HG03175 (cell line): ENCODE results near the gene TIMP3.

Experiments
- ATAC-seq: cut with Tn5 transposase; IDR thresholded peaks from one replicate; pipeline ENCODE4 v1.9.1; 2021; ENCODE audit warnings: mild to moderate bottlenecking, moderate library complexity; ENCODE audit not compliant: unreplicated experiment

TIMP3 gene

GRCh38 chr22:32785321-32786026 lies 16.0 kb upstream of the TIMP3 start:
- no peak for ATAC-seq

GRCh38 chr22:32786027-32786418 lies 15.5 kb upstream of the TIMP3 start:
- ATAC-seq = no peak

DNA sequence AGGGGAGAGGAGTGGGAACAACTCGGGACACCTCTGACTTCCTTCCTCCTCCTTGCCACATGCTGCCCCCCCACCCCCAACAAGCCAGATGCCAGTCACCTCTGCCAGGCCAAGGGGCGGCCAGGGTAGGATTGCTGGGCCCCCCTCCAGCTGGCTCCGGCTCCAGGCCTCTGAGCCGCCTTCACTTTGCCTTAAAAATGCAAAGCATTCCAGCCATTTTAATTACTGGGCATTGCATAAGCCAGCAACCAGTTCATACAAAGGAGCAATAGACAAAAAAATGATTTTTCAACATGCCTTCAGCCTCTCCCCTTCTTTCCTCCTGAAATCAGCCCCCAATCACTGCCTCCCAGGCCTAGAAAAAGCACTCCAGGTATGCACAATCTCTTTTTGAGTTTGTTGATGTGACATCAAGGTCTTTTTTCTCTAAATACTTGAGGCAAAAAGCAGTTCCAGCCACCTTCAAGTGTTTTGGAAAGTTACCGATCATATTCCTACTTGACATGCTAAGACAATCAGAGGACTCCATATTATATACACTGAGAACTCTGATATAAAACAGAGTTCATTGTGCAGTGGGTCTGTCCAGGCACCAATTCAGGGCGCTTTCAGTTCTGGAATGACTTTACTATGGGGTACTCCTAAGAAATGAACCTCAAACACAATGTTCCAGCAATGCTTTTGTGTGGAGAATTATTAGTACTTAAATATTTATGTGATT lies 12.4 kb upstream of the TIMP3 start:
- no peak for ATAC-seq

GRCh38 chr22:32789797-32790620 lies 11.5 kb upstream of the TIMP3 start:
- ATAC-seq = no peak

DNA sequence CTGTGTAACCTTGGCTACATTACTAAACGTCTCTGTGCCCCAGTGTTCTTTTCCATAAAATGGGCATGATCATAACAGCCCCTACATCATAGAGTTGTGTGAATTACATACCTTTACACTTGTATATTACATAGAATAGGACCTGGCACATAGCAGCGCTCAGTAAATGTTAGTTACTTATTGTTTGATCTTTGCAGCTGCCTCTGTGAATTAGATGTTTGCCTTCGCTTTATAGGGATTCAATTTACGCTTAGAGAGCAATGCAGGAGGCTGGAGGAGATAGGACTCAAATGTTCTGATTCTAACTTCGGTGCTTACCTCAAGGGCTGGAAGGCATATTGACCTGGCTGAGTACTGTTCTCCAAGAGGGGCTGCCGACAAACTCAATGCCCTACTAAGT lies 10.4 kb upstream of the TIMP3 start:
- no peak for ATAC-seq

- no peak for ATAC-seq
Observed at GRCh38 chr22:32791485-32791884, 10.0 kb upstream of the TIMP3 start.

DNA sequence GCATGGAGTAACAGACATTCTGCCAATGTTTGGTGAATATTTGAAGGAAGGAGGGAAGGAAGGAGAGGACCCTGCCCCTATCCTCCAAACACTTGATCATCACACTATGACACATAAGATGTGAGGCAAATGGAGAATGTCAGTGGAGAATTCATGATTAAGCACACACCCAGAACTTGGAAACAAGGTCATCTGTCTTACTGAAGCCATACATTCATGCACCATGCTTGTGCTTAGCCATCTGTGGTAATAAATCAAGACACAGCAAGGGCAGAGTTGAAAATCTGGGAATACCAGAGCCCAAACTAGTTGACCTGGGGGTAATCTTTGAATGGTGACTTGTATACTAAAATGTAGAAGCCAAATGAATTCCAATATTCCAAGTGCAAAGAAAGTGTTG lies 7.9 kb upstream of the TIMP3 start:
- no peak for ATAC-seq

DNA sequence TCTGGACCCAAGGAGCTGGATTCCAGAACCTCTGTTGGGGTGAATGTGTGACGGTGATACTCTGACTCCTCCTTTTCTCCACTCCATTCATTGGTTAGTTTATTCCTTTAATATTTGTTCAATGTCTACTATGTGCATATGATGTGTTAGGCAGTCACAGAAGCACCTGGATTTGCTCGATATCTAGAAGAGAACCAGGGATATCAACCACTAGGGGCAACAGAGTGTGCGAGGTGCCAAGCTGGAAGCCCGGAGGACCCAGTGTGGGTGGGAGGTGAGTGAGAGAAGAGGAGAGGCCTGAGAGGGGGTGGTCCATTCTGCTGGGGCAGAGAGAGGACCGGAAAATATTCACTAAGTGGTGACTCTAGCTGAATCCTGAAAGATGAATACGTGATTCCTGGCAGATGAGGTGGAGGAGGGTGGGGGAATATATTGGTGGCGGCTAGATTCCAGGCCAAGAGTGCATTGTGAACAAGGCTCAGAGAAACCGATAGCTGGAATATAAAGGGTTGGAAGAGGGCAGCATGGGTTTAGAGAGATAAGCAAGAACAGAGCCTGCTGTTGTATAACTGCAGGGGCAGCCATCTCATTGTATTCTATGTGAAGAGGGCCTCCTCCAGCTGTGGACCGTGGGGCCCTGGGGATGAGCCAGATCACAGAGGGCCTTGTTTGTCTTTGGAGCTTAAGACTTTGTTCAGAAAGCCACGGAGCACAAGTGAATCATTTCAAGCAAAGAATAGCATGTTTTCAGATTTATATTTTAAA lies 6.9 kb upstream of the TIMP3 start:
- no peak for ATAC-seq

GRCh38 chr22:32795214-32795596 lies 6.3 kb upstream of the TIMP3 start:
- no peak for ATAC-seq

GRCh38 chr22:32796865-32797573 lies 4.5 kb upstream of the TIMP3 start:
- ATAC-seq = no peak

GRCh38 chr22:32799496-32799895 lies 2.0 kb upstream of the TIMP3 start:
- ATAC-seq = no peak

GRCh38 chr22:32800158-32800882 lies 1.2 kb upstream of the TIMP3 start:
- ATAC-seq = no peak

DNA sequence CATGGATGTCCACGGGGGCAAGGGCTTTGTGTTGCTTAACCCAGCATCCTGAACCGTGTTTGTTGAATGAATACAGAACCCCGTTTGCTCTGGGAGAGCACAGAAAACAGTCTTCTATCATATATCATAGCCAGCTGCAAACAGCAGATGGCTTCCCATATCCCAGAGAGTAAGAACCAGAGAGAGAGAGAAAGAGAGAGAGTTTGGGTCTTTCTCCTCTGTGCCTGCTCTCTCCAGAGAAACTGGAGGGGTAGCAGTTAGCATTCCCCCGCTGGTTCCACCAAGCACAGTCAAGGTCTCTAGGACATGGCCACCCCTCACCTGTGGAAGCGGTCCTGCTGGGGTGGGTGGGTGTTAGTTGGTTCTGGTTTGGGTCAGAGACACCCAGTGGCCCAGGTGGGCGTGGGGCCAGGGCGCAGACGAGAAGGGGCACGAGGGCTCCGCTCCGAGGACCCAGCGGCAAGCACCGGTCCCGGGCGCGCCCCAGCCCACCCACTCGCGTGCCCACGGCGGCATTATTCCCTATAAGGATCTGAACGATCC lies 440 bp upstream of the TIMP3 start:
- ATAC-seq = no peak

DNA sequence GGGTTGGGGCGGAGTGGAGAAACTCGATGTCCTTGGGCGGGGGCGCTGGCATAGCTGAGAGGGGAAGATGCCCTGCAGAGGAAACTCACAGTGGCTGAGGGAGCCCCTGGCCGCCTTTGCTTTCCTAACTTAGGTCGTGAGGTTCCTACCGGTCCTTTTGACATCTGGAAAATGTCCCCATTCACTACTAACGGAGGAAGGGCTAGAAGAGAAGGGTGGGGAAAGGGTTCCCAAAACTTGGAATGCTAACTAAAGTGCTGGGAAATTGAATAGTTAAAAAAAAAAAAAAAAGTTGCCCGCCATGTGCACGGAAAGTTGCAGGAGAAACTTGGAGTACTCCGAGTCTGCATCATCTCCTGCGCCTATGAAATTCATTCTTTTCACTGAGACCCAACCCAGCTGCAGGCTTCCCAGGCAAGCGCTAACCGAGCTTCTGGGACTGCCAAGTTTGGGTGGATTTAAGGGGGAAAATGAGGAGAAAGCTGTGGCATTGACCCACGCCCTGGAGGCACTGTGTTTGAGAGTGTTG lies 796 bp downstream of the TIMP3 start:
- no peak for ATAC-seq

GRCh38 chr22:32803020-32803737 lies 1.7 kb downstream of the TIMP3 start:
- no peak for ATAC-seq

DNA sequence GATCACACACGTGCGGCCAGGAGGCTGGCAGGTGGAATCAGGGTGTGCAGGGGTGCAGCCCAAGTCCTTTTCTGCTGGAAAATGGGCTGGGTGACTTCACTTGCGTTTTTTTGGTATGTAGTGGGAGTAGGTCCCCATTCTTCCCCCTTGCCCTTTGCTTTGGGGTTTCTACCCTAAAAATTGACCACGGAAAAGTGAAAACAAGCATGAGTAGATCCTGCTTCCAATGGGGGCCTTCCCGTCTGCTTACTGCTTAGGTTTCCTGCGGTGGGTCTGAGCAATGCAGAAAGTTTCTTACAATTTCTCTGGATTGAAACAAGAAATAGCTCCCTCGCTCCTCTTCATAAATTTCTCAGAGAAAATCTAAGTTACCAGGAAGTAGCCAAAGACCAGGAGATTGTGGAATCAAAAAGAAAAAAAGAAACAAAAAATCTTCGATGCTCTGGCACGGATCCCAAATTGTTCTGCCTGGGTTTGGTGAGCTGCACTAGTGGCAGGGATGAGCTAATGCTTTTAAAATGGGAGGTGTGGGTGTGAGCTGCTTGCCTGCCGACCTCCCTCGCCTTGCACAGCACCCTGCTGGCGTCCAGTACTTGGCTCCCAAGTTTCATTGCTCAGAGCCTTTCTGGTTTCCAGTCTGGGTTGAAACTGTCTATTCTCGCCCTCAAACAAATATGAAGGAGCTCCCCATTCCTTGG lies 2.4 kb downstream of the TIMP3 start:
- no peak for ATAC-seq

DNA sequence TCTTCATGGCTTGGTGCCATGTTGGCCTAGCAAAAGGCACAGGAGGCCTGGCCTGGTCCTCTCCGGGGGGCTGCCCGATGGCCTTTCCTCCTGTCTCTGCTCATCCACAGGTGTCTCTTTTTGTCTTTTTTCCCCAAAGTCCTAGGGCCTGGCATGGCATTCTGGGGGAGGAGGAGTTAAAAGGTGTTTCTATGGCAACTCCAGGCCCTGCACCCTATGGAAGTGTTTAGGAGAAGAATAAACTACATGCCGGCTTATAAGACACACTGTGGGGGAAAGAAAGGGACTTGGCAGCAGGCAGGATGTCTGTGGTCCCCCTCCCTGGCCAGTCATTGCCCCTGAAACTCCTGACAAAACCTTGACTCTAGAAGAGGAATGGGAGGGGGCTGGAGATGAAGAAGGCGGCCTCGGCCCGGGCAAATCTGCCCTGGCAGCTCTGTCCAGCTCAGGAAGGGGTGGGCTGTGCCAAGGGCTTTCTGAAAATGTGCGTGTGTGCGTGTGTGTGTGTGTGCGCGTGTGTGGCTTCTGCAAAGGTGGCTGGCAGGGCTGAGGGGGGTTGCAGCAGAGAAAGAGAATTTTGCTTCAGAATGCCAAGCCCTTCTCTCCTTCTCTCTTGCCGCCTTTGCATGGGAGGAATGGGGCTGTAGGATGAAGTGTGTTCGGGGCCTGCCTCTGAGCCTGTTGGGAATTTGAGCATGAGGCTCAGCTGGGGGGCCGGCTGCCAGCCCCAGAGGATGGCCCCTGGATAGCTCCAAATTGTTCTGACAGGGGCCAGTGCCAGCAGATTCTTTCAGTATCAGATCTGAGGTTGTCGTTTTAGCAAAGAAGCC lies 3.2 kb downstream of the TIMP3 start:
- ATAC-seq = no peak
